ENCODE data around the gene PHF12.
"Not testable (repeated sequence)": the region's sequence is repeated elsewhere in the genome, so short reads cannot be mapped to it uniquely, and the experiment has no call there.

PHF12 gene

GRCh38 chr17:28901866-28902818, 49.2 kb downstream of the PHF12 start:
- DNase-seq (ENCODE audit: low spot score), result peak; percentile 51

DNA sequence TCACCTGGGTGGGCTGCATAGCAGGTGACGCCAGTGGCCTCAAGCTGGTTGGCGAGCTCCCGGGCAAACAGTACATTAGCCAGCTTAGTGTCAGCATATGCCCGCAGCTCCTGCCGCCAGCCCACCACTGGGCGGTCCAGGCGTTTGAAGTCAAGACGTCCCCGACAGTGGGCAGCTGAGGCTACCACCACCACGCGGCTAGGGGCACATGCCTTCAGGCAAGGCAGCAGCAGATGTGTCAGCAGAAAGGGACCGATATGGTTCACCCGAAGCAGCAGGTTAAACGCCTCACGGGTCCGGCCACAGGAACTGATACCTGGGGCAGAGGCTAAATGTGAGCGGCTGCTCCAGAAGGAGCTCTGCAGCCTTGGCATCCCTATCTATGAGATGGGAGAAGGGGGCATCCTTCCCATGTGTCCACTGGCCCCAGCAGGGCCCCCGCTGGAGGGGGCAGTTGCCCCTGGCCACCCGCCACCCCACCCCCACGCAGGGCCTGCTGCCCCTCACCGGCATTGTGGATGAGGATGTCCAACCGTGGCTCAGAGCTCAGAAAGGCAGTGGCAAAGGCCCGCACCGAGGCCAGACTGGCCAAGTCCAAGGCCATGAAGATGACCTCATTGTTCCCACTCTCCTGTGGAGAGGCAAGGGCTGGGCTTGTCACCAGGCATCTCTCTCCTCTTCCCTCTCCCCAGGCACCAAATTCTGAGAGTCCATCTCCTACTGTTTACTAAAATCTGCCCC, 50.2 kb downstream of the PHF12 start:
- DNase-seq (ENCODE audit: low spot score), result no peak

- DNase-seq (ENCODE audit: low spot score), result no peak
Observed at GRCh38 chr17:28899212-28899815, 52.0 kb downstream of the PHF12 start.

DNA sequence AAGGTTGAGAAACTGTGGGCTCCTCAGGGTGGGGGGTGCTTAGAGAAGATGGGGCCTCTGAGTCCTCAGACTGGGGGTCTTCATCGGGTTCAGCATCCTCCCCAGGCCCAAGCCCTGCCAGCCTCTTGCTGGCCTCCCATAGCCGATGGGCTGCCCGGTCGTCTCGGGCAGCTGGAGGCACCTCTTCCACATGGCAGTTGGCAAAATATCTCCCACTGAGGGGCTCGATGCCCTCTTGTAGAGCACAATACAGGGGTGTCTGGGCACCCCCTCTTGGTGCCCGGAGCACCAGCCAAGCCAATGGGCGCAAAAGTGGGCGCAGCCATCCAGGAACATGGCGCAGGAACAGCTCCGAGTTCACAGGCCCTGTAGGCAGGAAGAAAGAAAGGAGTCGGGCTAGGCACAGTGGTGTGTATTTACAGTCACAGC, 52.8 kb downstream of the PHF12 start:
- DNase-seq (ENCODE audit: low spot score), result no peak

DNA sequence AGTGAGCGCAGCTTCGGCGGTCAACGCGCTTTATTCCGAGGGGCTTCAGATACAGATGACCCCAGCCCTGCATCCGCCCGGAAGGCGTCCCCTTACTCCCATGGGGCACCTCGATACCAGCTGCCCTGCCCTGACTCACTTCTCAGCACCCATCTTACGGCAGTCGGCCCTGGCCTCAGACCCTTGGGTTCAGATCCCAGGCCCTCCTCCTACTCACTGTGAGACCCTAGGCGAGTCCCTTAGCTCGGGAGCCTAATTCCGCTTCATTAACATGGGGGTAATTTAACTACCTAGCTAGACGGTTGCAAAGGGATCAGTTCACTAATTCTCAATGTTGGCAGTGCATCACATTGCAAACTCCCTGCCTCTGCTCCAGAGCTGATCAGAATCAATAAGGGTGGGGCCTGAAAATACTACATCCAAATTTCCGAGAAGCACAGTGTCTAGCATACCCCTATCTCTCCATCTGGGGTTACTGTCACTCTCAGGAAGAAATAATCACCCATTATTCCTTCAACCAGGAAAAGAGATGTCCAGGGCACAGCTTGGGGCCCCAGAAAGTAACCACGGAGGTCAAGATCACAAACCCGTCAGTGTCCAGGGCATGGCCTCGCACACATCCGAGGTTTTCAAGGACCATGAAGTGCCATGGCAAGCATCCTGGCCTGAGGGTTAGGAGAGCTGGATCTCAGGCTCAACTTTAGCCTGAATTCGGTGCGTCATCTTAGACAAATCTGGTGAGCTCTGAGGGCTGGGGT, 53.4 kb downstream of the PHF12 start:
- DNase-seq (ENCODE audit: low spot score), result no peak

DNA sequence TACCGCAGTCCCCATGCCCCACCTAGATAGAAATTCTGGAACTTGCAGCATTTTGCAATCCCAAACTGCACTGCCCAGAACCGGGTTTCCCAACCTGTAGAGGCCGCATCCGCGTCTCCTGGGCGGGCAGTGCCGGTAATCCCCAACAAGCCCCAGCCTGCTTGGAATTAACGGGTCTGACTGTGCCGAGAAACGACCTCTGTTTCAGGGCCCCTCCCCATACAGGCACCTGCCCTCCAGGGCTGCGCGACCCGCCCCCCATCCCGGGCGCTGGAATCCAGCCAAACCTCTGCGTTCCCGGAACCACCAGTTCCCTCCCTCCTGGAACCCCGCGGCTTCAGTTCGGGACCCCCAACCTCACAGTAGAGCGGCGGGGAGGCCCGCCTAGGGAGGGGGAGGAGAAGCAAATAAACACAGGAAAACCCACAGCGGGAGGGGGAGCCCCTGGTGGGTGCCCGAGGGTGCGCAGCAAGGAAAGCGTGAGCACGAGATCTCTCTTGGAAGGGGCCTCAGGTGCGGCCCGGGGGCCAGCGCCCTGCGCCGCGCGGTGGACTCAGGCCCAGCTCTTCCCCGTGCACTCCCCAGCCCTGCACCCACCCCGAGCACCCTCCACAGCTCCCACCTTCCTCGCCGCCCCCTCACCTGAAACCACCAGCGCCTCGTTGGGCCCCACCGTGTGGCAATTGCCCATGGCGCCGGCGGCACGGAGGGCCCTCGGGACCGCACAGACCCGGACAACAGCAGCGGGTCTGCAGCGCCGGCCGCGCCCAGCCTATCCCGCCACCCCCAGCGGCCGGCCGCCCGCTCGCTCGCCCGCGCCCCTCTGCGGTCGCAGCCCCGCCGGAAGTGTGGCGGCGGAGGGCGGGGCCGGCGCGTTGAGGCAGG, 54.2 kb downstream of the PHF12 start, which contains the start of gene FLOT2:
Gene FLOT2, minus strand, starts transcription at position 850 of the 885 bp plus-strand sequence. Its CDS starts 159 bp downstream, at position 691.
- peak; percentile 42 for DNase-seq (ENCODE audit: low spot score)

DNA sequence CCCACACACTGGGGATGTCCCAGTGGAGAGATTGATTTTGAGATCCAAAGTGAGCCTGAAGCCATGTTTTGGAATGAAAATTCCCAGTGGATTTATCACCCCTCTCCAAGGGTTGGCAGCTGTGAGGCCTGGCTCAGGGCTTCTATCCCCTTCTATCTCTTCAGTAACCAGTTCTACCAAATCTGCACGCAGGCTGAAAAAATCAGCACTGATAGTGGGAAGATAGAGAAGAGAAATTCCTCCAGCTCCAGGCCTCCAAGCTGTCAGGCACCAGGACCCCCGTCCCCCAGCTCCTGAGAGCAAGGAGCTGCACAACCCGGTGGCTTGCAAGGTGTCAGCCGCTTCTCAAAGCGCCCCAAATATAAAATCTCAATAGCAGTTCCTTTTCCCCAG, 54.8 kb downstream of the PHF12 start:
- DNase-seq (ENCODE audit: low spot score), result no peak

GRCh38 chr17:28895794-28896447, 55.4 kb downstream of the PHF12 start:
- DNase-seq (ENCODE audit: low spot score), result no peak

GRCh38 chr17:28893248-28894183, 57.8 kb downstream of the PHF12 start:
- not testable (repeated sequence) for DNase-seq (ENCODE audit: low spot score)

- DNase-seq (ENCODE audit: low spot score), result no peak
Observed at GRCh38 chr17:28892024-28892423, 59.3 kb downstream of the PHF12 start.

DNA sequence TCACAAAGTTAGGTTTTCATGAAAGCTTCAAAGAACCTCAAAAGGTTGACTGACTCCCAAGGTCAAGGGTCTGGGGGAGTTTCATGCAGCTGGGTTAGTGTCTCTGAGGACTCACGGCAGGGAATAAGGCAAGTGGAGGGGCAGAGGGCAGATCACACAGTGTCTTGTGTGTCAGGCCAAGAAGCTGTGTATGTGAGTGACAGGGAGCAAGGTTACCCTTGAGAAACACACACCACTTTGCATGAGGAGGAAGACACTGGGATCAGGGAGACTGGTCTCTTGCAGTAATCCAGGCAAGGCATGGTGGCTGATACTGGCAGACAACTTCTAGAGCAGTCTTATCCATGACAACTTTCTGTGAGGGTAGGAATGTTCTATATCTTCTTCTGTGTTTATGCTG, 60.1 kb downstream of the PHF12 start:
- DNase-seq (ENCODE audit: low spot score), result no peak

DNA sequence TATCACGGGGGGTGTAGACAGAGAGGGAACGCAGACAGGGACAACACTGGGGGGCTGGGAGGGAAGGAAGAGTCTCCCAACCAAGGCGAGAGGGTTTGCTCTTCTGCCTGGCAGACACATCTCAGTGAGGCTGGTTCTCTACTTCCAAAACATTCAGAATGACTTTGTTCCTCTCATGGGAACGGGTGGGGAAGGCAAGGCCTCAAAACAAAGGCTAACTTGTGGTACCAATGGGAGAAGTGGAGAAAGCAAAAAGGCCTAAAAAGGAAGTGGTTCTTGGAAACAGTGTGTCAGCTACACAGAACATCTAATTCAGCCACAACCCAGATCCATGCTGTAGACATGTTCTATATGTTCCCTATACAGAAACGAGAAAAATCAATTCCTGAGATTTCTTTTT, 61.3 kb downstream of the PHF12 start:
- no peak for DNase-seq (ENCODE audit: low spot score)

GRCh38 chr17:28888832-28889231, 62.5 kb downstream of the PHF12 start:
- DNase-seq (ENCODE audit: low spot score), result no peak

DNA sequence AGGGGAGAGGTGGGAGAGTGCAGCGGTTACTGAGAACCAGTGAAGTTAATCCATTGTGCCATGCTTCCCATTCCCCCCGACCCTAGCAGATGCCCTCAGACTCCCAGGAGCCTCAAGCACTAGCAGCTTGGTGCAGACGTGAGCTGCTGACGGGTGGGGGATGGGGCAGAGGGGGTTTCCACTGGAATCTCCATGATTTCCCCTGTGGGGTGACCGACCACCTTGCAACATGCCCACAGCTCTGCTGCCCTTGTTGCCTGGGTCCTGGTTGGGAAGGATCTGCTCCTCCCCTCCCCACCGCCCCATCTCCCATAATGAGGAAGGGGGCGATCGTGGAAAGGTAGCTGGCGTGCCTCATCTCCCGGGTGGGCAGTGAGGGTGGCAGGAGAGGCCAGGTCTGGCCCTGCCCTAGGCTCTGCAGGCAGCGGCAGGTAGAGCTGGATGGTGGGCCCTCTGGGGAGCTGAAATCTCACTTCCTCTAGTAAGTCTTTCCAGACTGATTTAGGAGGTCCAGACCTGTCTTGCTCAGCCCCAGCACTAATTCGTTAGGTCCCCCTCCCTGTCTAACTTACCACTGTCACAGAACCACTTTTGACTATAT, 63.3 kb downstream of the PHF12 start:
- no peak for DNase-seq (ENCODE audit: low spot score)

- no peak for DNase-seq (ENCODE audit: low spot score)
Observed at GRCh38 chr17:28885951-28886350, 65.4 kb downstream of the PHF12 start.

- DNase-seq (ENCODE audit: low spot score), result no peak
Observed at GRCh38 chr17:28885363-28885762, 66.0 kb downstream of the PHF12 start.

- DNase-seq (ENCODE audit: low spot score), result no peak
Observed at GRCh38 chr17:28883967-28884702, 67.2 kb downstream of the PHF12 start.

All from kidney capillary endothelial cell (primary cell).